Cortex of kidney (tissue), 1 donor: ENCODE measurements around the gene FAH.
"Not testable (repeated sequence)": the region's sequence is repeated elsewhere in the genome, so short reads cannot be mapped to it uniquely, and the experiment has no call there.

Source experiments
- DNase-seq: peaks from one replicate; lab custom pipeline; 2025; lab: John Stamatoyannopoulos, UW

The FAH gene

DNA sequence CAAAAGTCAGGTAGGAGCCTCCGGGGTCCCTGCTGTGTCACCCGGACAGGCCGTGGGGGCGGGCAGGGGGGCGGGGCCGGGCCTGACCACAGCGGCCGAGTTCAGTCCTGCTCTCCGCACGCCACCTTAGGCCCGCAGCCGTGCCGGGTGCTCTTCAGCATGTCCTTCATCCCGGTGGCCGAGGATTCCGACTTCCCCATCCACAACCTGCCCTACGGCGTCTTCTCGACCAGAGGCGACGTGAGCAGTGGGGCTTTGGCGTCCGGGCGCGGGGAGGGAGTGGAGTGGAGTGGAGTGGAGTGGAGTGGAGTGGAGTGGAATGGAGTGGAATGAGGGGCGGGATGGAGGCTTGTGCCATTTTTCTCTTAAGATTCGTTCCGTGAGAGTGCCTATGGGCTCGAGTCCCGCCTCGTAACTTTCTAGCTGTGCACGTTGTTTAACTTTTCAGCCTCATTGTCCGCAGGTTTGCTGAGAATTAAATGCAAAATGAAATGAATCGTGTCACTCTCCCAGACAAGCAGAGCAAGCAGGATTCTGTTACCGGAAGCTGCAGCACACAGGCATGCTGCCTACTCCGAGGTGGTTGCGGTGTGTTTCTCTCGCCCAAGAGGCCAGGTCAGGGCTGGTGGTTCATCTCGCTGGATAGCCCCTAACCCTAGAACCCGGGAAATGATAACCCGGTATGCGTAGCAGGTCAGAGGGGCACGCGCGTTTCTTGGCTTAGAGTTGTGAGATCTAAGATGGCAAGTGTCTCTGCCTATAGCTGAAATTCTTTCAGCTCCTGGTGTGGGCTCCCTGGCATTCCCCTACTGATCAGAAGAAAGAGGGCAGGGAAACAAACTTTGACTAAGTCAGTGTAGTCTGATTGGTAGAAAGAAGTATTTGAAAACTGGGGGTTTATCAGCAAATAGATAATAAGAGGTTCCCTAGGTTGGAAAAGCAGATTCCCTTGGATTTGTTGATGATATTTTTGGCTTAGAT, at the start of gene FAH:
FAH (plus strand) TSS at position 104 of the 981 bp plus-strand sequence; CDS start at position 160, 56 bp downstream.
- no peak for DNase-seq

GRCh38 chr15:80105193-80105592, 47.6 kb upstream of the FAH start:
- no peak for DNase-seq

GRCh38 chr15:80105595-80105994, 47.2 kb upstream of the FAH start:
- no peak for DNase-seq

- no peak for DNase-seq
These were observed 46.7 kb upstream of the FAH start for GRCh38 chr15:80106051-80106450.

GRCh38 chr15:80107204-80107603, 45.6 kb upstream of the FAH start:
- no peak for DNase-seq

GRCh38 chr15:80107774-80108173, 45.0 kb upstream of the FAH start:
- no peak for DNase-seq

DNA sequence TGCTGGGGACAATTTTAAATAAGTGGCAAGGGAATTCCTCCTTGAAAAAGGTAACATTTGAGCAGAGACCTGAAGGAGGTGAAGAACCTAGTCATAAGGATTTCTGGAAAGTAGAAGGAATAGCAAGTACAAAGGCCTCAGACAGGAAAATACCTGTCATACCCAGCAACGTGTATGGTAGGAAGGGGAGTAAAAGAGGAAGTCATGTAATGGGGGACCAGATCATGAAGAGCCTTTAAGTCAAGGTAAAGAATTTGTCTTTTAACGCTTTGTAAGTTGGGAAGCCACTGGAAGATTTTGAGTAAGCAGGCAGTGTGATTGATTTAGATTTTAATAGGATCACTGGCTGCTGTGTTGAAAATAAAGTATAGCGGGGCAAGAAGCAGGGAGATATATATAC, 43.4 kb upstream of the FAH start:
- DNase-seq: no peak

GRCh38 chr15:80110920-80111319, 41.9 kb upstream of the FAH start:
- DNase-seq: no peak

GRCh38 chr15:80114114-80114513, 38.7 kb upstream of the FAH start:
- no peak for DNase-seq

DNA sequence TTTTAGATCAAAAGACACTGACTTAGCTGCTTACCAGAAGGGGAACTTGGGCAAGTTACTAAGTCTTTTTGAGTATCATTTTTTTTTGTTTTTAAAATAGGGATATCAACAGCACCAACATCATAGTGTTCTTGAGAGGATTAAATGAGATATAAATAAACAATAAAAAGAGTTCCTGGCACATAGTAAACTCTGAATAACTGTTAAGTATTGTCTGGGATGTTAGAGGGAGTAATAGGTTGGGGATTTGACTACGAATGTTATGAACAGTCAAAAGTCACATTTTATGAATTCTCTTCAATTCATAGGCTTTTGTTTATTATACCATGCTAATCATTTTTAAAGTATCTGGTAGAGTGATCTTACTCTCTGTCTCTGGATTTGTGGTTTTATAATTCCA, 37.8 kb upstream of the FAH start:
- no peak for DNase-seq

DNA sequence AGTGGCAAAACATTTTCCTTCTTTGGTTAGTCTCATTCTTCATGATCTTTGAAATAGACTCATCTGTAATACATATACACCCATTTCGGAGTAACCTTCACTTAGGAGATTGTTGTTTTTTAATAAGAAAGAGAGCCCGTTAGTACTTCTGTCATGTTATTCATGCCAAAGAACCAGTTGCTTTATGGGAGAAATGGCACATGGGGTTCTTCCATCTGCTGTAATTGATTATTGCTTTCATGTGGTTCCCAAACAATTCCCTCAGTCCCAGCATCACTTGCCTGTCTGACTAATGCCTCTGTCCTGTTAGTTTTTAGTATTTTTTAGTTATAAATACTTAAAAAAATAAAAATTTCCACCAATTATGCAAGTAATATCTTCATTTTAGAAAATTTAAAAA, 33.8 kb upstream of the FAH start:
- no peak for DNase-seq

GRCh38 chr15:80120636-80121035, 32.2 kb upstream of the FAH start:
- DNase-seq: no peak

- DNase-seq: no peak
These were observed 31.3 kb upstream of the FAH start for GRCh38 chr15:80121546-80121945.

GRCh38 chr15:80123034-80123433, 29.8 kb upstream of the FAH start:
- no peak for DNase-seq

DNA sequence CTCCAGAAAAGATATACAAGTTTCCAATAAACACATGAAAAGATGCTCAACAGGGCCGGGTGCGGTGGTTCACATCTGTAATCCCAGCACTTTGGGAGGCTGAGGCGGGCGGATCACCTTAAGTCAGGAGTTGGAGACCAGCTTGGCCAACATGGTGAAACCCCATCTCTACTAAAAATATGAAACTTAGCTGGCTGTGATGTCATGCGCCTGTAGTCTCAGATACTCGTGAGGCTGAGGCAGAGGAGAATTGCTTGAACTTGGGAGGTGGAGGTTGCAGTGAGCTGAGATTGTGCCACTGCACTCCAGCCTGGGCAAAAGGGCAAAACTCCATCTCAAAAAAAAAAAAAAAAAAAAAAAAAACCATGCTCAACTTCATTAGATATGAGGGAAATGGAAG, 25.5 kb upstream of the FAH start:
- DNase-seq: not testable (repeated sequence)

- no peak for DNase-seq
These were observed 24.9 kb upstream of the FAH start for GRCh38 chr15:80127911-80128310.

GRCh38 chr15:80132382-80132781, 20.4 kb upstream of the FAH start:
- DNase-seq: no peak

DNA sequence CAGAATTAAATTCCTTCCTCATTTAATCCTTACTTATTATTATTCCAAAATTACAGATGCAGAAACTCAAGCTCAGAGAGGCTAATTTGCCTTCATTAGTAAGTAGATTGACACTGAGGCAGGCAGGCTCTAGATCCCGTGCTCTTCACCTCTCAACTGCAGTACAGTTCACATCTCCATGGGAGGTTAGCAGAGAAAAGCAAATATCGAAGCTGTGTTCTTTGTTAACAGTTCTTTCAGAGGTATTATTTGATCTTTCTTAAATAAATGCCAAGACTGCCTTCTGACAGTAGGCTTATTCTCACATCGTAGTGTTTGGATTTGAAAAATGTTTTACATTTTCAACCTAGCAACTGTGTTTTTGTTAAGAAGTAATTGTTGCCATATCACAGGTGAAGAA, 15.9 kb upstream of the FAH start:
- DNase-seq: no peak

DNA sequence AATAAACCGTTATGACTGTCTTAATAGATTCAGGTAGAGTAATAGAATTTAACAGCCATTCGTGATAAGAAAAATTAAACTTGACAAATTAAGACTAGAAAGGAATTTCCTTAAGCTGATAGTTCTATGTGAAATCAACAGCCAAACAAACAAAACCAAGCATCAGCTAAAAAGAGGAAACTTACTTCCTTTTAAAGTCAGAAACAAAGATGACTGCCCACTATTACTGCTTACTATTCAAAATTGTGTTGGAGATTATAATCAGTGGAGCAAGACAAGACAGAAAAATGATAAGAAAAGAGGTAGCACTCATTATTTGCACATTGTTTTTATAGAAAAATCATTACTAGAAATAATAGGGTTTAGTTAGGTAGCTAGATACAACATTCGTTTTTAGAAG, 13.8 kb upstream of the FAH start:
- DNase-seq: no peak

- DNase-seq: no peak
These were observed 11.9 kb upstream of the FAH start for GRCh38 chr15:80140909-80141308.

DNA sequence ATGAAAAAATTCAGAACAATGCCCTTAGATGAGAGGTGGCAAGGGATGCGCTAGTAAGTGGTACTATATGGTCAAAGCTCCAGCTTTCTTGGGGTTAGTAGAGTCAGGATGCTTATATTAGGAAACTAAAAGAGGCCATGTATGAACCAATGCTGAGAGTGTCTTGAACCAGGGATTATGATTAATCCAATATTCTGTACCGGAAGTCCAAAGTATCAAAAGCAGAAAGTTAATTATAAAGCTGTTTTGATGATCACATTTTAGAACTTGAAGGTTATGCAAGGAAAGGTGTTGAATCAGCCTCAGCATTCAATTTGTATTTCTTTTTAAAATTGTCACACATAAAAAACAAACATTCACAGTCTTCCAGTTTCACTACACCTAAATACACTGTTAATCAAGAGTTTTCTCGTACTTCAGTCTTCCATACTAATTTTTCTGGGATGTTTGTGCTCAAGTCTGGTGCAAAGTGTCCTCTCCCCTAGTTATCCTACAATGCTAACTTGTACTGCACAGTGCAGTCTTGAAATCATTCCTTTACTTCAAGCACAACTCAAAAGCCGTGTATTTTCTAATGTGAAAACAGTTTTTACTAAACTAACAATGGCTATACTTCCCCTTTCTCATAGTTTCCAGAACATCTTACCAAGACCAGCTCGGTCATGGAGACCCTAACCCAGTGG, 10.7 kb upstream of the FAH start:
- DNase-seq: no peak

DNA sequence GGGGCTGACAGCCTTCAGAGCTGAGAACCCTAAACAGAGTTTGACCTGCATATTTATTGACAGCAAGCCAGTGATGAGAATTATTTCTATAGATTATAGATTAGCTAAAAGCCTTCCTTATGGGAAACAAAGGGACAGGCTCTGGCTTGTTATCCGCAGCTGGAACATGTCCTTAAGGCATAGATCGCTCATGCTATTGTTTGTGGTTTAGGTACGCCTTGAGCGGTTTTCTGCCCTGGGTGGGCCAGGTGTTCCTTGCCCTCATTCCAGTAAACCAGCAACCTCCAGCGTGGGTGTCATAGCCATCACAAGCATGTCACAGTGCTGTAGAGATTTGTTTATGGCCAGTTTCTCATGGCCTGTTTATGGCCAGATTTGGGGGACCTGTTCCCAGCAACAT, 10.2 kb upstream of the FAH start:
- no peak for DNase-seq

DNA sequence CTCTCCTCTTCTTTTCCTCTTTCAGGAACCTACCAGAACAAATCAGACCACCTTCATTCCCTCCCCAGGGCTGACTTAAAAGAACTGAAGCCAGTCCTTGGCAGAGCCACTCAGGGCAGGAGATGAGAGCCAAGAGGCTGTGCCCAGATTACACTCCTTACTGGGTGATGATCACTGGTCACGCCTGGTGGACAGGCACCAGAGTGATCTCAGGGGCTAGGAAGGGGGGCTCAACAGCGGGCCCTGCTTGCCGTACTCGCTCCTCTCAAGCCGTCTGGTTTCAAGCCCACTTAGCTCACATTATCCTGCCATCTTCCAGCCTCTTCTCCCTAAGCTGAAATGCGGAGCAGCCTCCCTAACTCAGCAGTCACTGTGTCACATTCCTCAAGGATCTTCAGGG, 1.7 kb upstream of the FAH start:
- DNase-seq: no peak
